GM19463 (cell line): ENCODE data around the gene RTP2.
A peak's percentile ranks its signal among the peaks of the same experiment; 100 is the strongest.

Experiments
- ATAC-seq: cut with Tn5 transposase; IDR thresholded peaks from one replicate; pipeline ENCODE4 v1.9.1; 2021; ENCODE audit warnings: mild to moderate bottlenecking, moderate library complexity; ENCODE audit not compliant: unreplicated experiment

The RTP2 gene, protein sequence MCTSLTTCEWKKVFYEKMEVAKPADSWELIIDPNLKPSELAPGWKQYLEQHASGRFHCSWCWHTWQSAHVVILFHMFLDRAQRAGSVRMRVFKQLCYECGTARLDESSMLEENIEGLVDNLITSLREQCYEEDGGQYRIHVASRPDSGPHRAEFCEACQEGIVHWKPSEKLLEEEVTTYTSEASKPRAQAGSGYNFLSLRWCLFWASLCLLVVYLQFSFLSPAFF

DNA sequence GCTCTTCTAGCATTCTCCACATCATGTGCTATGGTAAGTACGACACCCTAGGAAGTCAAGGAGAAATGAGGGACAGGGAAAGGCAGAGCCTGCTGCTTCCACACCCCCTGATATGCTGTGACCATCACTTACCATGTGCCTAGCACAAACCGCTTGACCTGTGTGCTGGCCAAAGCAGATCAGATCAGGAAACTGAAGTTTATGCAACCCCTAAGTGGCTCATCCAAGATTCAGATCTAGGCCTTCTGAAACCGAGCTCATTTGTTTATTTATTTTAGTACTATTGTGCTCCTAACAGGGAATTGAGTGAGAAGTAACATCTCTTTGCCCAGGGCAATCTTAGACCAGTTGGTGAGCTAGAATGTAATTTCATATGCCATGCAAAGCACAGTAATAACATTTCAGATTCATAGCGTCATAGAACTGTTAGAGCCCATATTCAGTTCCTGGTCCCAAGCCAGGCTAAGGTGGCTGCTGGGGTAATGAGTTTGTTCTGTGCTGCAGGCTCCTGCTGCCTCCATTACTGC is at the start of gene RTP2:
TSS of gene RTP2 (minus strand) at position 51 of the 527 bp plus-strand sequence. CDS start 429 bp downstream, outside the sequence.
- no peak for ATAC-seq

DNA sequence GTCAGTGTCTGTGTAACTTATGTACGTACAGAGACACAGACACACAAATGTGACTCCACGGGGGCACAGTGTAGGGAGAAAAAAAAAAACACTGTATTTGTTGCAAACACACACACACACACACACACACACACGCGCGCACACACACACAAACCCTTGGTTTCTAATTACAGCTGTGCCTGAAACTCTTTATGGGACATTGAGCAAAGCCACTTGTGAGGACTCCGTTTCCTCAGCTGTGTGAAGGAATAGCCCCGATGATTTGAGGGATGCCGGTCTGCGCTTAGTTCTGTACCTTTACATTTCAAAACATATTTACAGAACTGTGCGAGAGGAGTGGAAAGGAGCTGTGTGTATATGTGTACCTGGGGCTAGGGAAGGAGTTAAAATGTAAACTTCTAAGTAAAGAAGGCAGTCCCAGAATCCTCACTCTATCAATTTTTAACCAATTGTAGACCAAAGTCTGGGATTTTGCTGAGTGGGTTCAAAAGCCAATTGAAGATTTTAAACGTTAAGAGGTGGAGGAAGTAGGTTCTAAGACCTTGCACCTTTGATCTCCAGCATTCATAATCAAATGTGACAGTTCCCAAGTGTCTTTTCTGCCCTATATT is 48.3 kb upstream of the RTP2 start:
- ATAC-seq: no peak

DNA sequence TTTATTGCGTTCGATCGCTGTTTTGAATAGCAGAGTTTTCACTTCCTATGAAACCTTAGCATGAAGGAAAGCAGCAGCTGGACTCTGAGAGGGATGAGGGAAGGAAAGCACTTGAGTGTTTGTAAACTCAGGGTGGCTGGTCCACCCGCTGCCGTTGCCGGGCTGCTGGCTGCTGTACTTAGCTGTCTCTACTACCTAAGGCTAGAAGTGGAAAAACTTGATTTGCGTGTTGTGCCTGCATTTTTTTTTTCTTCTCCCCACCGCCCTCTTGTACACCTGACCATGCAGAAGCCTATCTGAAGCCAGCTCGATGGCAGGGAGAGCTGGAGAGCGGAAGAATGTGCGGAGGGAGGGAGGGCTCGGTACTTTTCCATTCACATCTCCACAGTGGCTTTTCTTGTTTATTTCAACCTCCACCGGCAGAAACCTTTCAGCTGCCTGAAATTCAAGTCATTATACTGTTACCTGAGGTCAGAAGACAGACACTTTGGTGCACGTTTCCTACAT is 47.7 kb upstream of the RTP2 start:
- no peak for ATAC-seq

DNA sequence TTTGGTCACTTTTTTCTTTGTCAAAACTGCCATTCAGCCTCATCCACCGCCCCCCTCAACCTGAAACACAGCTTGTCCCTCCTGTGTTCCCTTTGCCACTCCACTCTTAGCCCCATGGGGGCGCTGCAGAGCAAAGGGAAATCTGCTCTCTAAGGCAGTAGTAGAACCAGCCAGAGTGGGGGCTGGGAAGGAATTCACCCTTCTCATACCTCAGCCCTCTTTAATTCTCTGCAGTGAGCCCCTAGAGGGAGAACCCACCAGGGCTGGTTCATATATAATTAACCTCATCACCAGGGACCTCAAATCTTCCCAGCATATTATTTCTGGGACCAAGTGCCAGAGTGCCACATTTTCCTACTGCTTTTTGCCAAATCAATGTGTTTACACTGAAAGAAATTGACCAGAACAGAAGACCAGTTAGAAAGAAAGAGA is 45.7 kb upstream of the RTP2 start:
- ATAC-seq: peak; percentile 35

DNA sequence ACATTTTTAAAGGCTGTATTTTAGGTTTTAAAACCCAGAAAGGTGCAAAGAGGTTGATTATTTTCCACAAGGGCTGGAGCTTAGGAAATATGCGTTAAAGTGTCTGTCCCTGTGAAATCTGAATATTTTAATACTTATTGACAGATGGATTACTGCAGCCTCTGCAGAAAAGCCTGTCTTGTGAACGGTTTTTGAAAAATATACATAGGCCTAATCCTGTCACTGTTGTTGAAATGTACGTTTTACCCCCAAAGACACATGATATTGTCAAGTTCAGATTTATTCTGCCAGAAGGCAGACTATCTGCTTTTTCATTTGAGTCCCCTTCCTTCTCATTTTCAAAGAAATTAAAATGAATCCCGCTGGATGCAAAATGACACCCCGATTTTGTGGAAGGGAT is 45.1 kb upstream of the RTP2 start:
- ATAC-seq: no peak

DNA sequence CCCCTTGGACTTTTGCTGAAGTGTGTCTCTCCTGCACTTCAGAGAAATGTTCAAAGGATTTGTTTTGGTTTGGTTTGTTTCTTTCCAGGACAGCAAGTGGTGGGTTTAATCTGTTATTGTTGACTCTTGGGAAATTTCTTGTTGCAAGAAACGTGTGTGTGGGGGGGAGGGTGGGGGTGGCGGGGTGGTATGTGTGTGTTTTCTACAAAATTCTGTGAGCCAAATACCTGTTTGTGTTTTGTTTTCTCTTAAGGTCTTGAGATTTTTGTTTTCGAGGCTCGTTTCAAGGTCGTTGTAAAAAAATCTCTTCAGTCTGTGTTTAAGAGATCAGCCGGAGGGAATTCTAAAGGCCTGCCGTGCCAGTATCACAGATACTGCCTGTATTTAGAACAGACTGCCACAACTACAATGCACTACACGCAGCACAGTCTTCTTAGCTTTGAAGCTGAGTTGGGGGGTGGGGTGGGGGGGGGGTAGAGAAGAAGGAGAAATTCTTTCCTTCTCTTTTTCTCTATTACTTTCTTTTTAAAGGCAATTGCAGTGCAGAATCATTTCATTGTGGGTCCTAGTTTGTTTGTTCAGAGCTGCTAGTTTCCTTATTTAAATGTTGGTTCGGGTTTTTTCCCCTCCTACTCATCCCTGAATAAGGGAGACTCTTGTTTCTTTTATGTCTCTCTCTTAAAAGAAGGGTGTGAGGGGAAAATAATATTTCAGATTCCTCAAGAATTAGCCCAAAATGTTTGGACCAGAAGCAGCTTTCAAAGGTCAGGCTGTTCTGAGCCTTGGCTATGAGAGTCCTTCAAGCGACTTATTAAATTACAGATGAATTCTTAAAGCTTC is 44.3 kb upstream of the RTP2 start:
- ATAC-seq: no peak

DNA sequence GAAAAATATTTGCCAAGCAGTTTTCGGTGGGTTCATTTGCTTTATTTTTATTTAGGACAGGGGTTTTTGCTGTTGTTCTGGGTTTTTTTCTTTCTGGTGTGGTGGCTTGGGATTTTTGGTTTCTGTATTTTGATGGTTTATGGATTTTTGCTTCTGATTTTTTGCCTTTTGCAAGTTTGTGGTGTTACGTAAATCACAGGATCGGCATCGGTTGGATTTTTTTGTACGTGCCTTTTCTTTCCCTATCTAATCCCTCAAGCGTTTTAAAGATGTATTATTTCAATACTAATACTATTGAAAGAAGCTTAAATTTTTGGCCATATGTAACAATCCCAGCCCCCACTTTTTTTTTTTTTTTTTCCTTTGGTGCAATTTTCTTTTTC is 43.7 kb upstream of the RTP2 start:
- no peak for ATAC-seq

DNA sequence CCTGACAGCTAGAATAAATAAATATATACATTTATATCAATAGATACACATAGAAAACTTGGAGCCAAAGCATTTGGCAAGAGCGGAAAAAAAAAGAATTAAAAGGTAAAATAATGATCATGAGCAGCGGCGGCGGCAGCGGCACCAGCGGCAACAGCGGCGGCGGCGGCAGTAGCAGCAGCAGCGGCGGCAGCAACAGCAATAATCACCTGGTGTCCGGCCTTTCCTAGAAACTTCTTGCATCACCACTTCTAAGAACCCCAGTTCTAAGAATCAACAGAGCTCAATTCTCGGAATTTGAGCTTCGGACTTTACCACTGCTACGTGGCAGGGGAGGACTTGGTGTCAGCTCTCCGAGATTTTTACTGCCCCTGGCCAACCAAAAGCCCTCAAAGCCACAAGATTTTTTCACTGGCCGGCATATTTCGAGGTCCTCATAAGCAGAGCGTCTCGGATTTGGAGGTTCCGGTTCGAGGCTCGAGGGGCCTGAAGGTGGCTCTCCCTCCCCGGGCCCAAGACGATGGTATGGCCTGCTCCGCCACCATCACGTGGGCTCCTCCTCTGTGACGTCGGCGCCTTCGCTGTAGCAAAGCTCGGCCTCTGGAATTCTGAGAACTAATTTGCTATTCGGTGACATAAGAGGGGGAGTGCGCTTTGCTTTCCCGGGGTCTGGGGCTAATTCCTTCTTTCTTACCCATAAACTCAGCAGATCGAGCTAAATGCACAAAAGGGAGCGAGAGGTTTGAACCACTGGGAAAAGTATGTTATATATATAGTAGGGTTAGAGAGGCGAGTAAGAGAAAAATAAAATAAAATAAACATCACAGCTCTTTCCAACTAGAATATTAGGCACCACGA is 43.1 kb upstream of the RTP2 start, which contains the start of gene BCL6:
TSS of gene BCL6 (minus strand) at position 268 of the 858 bp plus-strand sequence. CDS start 11,775 bp downstream, outside the sequence.
- ATAC-seq: peak; percentile 66

DNA sequence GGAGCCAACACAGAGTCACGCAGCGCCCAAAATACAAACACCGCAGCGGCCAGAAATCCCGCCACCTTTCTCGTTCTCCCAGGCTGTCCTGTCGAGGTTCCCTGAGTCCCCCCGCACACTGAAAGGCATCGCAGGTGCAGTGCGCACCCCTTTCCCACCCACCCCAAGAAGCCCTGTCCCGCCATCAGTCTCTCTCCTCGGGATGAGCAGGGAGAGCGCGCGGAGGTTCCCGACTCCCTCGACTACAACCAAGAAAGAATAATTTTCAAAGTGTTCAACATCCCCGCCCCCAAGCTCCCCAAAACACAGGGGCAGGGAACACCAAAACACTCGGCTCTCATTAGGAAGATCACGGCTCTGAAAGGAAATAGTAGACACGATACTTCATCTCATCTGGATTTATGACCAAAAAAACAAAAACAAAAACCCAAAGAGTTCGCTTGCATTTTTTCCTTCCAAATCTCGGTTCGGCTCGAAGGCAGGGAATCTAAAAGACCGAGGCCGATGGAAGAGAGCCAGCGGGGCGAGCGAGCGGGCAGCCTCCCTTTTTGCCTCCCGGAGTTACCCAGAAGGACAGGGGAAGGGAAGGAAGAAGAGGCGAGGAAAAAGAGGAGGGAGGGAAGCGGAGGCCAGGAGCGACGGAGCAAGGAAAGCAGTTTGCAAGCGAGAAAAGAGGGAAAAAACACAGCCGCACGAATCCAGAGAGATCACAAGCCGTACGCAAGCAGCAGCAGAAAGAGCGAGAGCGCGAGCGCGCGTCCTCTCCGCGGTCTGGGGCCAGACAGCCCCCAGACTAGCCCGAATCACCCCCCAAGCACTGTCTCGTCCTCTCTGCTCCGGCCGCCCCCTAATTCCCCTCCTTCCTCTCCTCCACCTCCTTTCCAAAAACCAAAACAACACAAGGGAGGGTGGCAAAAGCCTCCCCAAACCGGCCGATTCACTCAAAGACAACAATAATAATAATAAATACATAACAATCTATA is 42.1 kb upstream of the RTP2 start:
- ATAC-seq: no peak

DNA sequence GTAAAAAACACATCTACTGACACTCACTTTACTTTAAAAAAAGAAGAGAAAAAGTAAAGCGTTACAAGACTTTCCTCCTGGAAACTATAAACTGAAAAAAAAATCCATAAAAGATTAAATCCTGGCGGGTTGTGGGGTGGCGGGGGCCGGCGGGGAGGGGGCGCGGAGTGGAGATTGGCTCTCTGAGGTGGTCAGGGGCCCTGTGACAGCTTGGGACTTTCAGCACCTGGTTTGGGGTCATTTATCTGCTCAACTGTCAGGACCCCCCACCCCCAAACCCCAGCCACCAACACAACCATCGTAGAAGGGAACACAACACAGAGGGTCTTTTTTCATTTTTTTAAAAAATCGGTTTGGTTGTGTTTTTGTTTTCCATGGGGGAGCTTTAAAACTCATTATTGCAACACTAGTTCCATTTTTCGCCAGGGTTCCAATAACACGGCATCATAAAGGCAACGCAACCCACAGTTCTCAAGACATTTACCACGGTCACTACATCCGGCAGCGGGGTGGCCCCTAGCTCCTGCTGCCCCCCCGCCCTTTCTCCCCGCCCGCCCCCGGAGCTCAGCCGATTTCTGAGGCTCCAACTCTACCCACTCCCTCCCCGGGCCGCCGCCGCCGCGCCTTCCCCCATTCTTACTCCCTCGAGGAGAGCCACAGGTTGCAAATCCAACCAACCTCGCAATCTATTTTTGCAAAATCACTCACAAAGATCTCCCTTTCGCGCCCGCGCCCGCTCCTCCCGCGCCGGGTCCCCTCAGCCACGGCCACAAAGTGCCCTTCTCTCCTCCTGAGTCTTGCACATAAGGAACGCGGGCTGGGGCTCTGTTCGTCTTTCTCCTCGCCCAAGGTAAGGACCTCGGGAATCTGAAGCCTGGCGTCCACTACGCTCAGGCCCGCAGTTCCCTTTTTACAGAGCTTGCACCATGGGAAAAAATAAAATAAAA is 41.1 kb upstream of the RTP2 start:
- no peak for ATAC-seq

DNA sequence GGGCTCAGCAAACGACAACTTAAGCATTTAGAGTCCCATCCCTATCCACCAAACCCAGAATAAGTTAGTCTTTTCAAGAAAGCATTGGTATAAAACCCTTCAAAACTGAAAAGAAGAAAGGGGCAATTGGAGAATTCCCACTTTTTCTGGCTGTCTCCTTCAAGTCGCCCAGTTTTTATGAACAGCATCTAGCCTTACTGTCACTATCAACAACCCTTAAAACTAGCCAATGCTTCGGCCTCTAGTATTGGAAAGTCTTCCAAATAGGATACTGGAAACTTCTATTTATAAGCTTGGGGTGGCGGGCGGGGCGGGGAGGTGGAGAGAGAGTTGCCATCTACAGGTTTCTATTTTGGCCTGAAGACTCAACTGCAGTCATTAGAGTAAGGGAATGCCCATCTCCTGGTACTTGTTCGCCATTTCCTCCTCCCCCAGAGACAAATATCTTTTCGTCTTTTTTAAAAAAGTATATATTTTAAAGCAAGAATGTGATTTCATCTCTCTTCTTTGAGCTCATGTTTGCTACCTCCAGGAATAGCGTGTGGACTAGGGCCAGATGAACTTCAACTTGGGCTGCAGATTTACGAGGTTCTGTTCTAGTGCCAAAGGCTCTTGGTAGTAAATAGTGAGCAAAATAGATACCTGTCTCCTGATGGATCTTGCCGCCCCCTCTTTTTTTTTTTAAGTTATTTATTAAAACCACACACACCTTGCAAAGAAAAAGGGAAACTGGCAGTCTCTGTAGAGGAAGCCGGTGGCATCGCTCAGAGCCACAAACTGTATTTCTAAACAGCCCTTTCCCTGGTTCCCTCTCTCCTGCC is 40.2 kb upstream of the RTP2 start:
- no peak for ATAC-seq

DNA sequence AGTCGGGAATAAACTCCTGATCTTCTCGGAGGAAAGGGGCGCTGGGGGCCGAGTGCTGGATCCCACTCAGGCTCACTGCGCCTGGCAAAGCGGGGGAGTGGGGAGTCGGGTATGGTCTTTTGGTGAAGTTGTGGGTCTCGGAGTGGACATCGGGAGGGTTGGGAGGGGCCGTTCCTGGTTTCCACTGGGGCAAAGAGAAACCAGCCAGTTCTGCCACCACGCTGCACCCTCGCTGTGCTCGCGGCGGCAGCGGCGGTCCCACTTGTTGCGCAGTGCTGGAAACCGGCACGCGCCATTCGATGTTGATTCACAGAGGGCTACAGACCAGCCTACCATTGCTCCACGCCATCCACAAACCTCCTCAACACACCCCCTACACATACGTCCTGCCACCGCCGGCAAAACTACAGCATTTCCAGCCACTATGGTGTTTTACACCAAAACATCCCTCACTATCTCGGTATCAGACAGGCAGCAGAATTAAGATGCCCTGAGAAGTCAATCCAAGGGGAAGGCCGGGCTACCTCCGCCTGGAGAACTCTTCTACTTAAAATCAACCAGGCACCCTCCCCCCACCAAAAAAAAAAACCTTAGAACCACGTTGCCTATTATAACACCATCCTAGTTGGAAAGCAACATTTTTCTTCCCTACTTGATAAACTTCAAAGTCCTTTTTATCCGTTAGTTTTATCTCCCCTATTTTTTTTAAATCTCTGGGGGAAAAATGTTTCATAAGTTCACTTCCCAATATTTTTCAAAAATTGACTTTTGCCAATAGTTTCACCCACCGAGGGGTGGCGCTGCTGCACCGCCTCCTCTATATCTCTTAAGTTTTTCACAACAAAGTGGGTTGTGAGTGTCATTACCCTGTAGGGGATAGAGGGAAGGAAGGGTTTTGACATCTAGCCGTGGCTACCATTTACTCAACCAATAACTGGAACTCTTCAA is 39.3 kb upstream of the RTP2 start:
- ATAC-seq: no peak

DNA sequence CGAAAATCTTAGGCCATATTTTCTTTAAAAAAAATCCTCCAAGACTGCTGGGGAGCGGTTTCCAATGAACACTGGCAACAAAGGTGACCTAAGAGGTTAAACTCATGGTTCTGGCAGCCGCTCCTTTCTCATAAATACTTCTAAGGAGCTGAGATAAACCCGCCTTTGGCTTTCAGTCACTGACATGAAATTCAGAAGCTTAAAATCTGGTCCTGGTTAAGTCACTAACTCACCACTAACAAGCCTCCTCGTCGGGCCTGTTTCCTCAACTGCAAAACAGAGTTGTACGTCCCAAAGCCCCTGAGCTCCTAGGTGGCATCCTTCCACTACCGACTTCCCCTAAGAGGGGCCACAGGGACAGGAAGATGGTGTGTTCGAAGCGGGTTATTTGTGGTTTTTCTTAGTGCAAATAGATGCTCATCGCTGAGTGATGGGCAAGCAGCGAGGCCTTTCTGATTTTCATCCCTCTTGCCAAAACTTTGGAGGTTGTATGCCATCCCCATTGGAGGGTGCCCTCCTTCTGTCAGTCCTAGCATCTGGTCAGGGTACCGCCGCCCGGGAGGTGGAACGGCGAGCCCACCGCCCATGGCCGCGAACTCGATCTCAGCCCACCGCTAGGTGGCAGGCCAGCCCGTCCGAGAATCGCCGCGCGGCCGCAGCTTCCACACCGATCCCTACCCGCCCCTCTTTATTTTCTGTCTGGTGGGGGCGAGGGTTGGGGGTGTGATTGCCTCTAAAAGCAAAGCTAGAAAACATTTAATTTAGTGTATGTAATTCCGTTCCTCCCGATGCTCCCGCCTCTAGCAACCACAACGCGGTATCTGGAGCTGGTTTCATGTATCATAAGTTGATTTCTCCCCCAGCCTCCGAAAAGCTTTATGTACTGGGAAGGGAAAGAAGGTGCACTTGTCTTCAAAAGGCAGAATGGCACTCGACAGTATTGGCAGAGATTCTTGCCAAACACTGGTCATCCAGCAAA is 38.4 kb upstream of the RTP2 start:
- no peak for ATAC-seq

DNA sequence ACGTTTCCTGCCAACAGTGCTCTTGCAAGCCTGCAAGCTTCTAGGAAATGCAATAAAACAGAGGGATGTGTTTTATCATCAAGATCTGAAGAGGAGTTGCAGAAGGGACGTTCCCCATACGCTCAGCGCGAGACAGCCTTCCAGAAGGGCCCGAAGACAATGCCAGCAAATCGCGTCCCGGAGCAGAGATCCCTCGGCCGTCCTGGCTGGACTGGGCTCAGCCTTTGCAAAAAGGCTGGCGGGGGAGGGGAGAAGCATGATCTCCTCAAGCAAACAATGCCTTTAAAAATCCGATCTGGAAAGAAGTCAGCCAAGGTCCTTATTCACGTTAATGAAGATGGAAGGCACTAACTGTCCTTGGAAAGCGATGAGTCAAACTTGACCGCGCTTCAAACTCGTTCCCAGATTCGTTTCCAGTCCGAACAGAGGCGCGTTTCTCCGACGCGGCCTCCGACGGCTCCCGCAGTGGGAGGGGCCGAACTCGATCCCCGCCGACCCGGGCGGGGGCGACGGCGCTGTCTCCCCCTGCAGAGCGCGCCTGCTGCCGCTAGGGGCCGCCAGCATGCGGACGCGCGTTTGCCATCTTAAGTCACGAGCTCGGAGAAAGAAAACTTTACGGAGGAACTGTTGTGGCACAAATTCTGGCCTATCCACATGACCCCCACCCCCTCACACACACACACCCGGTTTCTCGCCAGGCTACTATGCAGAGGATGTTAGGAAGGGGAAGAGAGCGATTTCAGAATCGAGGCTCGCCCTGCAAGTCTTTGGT is 37.4 kb upstream of the RTP2 start:
- ATAC-seq: peak; percentile 44
